T-helper 1 cell (primary cell): ENCODE results near the gene CLHC1.
A peak's percentile ranks its signal among the peaks of the same experiment; 100 is the strongest.
"Not testable (repeated sequence)": the region's sequence is repeated elsewhere in the genome, so short reads cannot be mapped to it uniquely, and the experiment has no call there.

Source experiments
- DNase-seq, 5 donors: peaks; one replicate each; pipeline ENCODE4 v3.0.0-alpha.2; 2012 to 2020

Gene CLHC1

GRCh38 chr2:55231546-55232083, 478 bp downstream of the CLHC1 start:
- DNase-seq, result no peak

DNA sequence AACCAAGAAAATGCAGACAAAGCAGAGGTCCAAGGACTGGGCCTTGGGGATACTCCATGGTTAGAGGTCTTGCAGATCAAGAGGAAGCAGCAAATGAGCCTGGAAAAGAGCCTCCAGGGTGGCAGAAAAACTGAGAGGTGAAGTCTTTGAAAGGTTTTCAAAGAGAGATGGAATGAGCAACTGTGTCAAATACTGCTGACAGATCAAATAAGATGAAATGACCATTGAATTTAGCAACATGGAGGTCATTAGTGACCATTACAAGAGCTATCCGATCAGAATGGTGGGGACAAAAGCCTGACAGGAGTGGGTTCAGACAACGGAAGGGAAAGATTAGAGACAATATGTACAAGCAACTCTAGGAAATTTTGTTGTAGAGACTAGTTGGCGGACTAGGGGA, 1.5 kb downstream of the CLHC1 start:
- DNase-seq, result no peak

DNA sequence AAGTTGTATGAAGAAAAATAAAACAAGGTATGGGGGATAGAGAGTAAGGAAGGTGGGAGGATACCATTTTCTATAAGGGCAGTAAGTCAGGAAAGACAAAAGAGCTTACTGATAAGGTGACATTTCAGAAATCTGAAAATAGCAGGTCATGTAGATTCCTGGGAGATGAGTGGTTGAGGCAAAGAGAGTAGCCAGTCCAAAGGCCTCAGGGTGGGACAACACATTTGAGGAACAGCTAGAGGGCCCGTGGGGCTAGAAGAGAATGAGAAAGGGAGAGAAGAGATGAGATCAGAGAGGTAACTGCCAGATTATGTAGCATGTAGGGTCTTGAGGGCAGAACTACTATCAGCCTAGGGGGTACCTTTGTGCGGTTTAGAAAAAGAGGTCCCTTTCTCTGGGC, 2.9 kb downstream of the CLHC1 start:
- no peak for DNase-seq

- no peak for DNase-seq
Observed at GRCh38 chr2:55228226-55228563, 3.9 kb downstream of the CLHC1 start.

GRCh38 chr2:55227437-55228225, 4.5 kb downstream of the CLHC1 start:
- DNase-seq, result peak in 1 of 5 donors; percentile 19

- DNase-seq, result no peak
Observed at GRCh38 chr2:55225481-55226020, 6.5 kb downstream of the CLHC1 start.

DNA sequence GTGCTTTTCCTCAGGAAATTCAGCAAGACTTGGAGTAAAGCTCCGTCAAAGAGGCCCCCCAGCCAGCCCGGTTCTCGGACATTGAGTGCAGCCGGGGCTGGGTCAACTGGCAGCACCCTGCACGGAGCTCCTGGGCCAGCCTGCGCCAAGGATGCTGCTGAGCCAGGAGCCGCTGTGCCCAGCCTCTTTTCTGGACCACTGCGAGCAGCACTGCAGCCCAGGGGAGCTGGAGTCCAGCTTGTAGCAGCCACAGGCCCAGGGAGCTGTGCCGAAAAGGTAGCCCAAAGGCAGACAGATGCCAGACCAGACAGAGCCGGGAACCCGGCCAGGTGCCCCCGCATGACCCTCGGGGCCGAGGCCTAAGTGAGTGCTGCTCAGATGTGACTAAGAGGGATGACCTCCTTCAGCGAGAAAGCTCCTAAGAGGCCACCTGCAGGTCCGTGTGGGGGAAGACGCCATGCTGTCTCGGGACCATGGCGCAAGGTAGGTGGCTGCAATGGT, 7.3 kb downstream of the CLHC1 start:
- DNase-seq, result no peak

- DNase-seq, result no peak
Observed at GRCh38 chr2:55223958-55224760, 7.9 kb downstream of the CLHC1 start.

- no peak for DNase-seq
Observed at GRCh38 chr2:55213822-55214221, 18.3 kb downstream of the CLHC1 start.

GRCh38 chr2:55204950-55205349, 27.1 kb downstream of the CLHC1 start:
- DNase-seq, result no peak

DNA sequence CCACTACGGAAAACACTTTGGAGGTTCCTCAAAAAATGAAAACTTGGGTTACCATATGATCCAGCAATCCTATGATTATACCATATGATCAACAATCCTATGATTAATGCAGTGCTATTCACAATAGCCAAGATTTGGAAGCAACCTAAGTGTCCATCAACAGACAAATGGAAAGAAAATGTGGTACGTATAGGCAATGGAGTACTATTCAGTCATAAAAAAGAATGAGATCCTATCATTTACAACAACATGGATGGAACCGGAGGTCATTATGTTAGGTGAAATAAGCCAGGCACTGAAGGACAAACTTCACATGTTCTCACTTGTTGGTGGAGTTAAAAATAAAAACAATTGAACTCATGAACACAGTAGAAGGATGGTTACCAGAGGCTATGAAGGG, 27.6 kb downstream of the CLHC1 start:
- no peak for DNase-seq

GRCh38 chr2:55200416-55200815, 31.7 kb downstream of the CLHC1 start:
- DNase-seq, result no peak

GRCh38 chr2:55196526-55196925, 35.6 kb downstream of the CLHC1 start:
- no peak for DNase-seq

DNA sequence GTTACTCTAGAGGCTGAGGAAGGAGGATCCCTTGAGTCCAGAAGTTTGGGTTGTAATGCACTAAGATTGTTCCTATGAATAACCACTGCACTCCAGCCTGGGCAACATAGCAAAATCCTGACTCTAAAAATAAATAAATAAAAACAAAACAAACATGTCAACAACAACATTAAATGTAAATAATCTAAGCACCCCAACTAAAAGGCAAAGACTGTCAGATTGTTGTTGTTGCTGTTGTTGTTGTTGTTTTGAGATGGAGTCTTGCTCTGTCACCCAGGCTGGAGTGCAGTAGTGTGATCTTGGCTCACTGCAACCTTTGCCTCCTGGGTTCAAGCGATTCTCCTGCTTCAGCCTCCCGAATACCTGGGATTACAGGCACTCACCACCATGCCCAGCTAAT, 40.2 kb downstream of the CLHC1 start:
- DNase-seq, result not testable (repeated sequence)

GRCh38 chr2:55186837-55187236, 45.3 kb downstream of the CLHC1 start:
- not testable (repeated sequence) for DNase-seq

DNA sequence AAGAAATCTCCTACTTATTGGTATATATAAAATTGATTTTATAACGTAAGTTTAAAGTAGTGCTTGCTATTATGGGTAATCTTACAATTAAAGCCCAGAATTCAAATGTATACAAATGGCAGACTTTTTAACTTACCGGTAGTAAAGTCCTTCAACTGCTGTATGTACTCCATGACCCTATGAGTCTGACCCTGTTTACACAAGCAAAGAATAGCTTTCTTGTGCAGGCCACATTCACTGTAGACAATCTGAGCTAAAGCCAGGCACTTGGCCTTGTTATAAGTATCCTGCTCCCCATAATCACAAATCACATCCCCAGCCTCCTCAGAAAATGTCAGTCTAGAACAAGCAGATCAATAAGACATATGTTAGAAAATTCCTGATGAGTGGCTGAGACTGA, 51.7 kb downstream of the CLHC1 start:
- DNase-seq, result no peak

- no peak for DNase-seq
Observed at GRCh38 chr2:55176094-55176415, 56.0 kb downstream of the CLHC1 start.

- peak in 1 of 5 donors; percentile 37 for DNase-seq
Observed at GRCh38 chr2:55175254-55176093, 56.6 kb downstream of the CLHC1 start.

GRCh38 chr2:55173438-55174054, 58.5 kb downstream of the CLHC1 start:
- DNase-seq, result no peak

DNA sequence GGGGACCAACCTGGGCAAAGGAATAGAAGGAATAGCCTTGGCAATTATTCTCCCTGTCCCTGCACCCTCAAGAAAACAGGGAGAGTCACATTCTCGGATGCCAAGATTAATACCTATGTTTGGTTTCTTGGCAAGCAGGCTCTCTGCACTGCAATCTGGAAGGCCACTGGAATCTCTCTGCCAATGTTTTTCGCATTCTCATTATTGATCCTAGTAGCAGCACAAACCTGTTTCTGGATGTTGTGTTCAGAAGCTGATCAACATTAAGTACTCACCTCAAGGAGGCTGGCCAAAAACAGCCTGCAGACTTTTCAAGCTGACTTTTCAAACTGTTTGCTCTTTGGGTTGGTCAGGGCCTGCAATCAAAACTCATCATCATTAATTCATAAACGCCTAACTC, 62.2 kb downstream of the CLHC1 start:
- no peak for DNase-seq

- no peak for DNase-seq
Observed at GRCh38 chr2:55169359-55169758, 62.7 kb downstream of the CLHC1 start.
